EL (cell line): Measurements from ENCODE around the gene ABCC5.

ENCODE experiments used
- DNase-seq: peaks from one replicate; pipeline ENCODE4 v3.0.0-alpha.2; 2016

Gene ABCC5

DNA sequence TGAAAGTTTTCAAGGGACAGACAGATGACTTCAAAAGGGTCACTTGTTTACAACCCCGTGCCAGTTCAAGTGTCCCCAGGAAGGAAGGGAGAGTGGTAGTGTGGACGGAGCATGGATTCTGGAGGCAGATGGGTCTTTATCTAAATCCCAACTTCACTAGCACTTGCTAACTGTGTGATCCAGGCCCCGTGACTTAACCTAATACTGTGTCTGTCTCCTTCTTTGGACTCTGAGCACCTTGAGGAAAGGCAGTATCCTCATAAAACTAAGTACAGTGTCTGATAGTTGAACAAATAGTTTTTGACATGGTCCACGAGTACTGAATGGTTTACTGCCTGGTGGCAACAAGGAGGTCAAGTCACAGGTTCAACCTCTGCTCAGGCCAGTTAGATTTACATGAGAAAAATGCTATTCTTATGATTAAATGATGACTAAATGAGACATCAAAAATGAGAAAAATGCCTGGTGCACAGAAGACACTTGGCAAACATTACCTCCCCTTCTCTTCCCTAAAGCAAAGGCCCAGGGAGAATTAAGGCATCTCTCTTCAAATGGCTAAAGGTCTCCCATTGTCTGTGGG is 48.9 kb downstream of the ABCC5 start:
- peak; percentile 35 for DNase-seq

DNA sequence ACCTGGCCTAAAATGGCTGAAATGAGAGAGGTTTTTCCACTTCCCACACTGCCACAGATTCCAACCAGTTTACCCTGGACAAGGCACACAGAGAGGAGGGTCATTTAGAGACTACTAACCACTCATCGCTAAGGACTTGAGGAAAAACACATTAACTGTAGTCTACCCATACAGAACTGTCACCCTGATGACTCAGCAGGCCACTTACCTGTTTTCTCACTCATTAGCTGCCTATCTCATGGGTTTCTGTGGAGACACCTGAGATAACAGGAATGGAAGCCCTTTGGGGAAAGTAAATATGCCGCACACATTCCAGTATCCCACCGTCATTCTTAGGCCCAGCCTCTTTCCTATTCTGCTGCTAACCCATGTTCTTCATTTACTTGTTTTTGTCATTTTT is 50.0 kb downstream of the ABCC5 start:
- DNase-seq: no peak

DNA sequence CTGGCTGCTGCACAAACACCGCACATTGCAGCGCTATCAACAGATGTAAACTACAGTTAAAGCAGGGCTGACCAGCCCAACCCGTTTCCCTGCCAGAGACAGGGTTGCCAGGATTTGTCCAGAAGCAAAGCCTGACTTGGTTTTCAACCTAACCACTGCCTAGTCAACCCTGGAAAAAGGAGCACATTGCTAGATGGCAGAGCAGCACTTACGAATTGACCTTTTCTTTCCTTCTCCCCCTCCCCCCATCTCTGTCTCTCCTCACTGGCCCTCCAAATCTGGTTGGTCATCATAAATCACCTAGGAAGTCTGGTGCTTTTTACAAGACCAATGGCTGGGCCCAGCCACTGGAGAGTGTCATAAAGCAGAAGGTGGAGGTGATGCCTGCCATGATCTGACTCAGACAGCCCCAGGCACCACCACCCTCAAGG is 51.3 kb downstream of the ABCC5 start:
- DNase-seq: no peak

DNA sequence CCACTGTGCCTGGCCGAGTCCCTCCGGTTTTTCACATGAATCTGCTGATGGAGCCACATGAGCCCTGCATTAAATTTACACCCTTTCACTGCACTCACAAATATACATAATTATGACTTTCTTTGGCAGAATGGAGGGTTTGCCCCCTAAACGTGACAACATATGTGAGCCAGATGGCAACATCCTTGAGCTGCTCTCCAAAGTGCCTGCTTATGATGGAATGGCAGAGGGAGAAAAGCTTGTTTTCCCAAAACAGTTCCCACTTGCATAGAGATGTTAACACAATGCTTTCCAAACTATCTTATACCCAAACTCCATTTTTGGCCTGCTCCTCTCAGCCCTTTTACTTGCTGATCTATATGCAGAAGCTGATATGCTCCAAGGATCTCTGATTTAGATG is 54.9 kb downstream of the ABCC5 start:
- no peak for DNase-seq

DNA sequence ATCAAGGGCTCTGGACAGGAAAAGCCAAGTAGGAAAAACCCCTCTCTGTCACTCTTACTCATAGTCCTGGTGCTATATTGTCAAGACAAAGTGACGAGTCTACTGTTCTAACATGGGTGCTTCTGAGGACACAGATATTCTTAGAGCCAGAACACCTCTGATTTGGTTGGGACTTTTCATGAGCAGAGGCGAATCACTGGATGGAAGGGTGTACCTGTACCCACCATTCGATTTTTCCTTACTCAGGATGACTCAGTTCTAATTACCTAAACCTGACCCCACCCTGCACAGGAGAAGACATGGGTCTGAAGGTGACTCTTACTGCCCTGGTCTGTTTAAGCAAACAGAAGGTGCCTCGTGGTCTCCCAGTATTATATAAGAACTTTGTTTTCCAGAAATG is 58.5 kb downstream of the ABCC5 start:
- DNase-seq: no peak

DNA sequence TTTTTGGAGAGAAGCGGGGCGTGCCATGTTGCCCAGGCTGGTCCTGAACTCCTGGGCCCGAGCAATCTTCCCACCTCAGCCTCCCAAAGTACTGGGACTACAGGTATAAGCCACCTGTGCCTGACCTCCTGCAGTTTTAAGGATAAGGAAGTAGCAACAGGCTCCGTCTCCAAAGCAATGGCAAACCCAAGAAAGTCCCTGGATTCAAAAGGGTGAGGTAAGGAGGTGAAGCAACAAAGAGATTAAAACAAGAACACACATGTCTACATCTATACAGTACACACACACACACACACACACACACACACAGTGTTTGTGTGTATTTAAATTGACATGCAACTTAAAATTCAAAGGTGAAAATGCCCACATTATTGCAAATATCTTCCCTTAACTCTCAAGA is 58.9 kb downstream of the ABCC5 start:
- no peak for DNase-seq

DNA sequence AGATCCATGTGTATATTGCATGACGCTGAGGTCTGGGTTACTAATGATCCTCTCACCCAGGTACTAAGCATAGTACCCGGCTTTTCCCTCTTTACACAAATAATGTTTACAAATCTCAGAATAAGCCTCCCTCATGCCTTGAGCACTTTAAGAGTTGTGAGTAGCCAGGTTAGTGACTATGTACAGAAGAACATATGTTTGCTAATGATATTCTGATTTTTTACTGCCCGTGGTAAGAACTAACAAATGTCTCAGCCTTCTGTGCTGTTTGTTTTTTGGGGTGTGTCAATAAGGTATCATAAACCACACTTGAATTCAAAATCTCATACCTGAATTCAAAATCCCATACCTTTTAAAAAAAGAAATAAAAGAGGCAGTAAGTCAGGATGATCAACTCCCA is 59.5 kb downstream of the ABCC5 start:
- no peak for DNase-seq

DNA sequence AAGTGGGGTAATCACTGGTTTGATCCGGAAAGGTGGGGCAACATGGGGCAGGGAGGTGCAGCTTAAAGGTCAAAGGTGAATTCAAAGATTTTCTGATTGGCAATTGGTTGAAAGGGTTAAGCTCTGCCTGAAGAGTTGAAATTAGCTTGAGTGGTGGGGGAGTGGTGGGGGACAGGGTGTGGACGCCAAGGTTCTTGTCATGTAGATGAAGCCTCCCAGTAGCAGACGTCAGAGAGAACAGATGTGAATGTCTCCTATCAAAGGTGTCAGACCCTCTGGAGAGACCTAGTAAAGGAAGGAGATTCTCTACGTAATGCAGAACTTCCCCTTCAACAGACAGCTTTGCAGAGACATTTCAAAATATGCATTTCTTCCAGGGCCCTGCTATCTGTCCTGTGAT is 62.8 kb downstream of the ABCC5 start:
- no peak for DNase-seq

DNA sequence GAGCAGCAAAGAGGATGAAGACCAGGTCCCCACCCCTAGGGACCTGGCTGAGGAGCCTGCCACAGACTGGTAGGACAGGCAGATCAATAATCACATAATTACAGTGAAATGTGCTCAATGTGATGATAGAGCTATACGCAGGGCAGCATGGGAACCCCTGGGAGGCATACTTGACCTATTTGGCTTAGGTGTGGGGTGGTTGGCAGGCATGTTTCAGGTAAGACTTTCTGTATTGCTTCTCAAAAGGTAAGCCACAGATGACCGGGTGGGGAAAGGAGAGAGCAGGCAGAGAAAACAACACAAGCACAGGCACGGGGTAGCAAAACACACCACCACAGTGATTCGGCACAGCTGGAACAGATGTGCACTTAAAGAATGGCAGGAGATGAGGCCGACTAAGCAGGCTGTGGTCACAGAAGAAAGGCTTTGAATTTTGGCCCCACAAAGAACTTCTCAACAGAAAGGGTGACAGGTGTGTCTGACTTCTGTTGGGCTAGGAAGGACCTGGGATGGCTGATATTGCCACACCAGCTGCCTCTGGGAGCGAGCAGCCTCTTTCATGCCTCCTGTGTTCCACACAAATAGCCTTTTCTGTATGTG is 64.1 kb downstream of the ABCC5 start:
- DNase-seq: no peak

DNA sequence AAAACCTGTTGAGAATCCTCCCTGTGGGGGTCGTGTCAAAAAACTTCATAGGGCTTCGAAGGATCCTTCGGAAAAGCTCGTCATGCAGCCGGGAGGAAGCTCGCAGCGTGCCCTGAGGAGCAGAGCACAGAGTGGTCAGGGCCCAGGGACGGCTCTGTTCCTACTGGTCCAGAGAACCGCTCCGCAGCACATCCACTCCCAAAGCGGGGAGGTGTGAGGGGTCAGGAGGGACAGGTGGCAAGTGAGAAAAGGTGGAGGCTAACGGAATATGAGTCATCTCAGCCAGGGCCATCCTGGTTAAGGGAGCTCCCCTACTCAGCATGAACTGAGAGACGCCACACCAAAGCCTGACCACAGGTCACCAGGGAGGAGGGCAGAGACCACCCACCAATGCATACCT is 66.2 kb downstream of the ABCC5 start:
- no peak for DNase-seq

DNA sequence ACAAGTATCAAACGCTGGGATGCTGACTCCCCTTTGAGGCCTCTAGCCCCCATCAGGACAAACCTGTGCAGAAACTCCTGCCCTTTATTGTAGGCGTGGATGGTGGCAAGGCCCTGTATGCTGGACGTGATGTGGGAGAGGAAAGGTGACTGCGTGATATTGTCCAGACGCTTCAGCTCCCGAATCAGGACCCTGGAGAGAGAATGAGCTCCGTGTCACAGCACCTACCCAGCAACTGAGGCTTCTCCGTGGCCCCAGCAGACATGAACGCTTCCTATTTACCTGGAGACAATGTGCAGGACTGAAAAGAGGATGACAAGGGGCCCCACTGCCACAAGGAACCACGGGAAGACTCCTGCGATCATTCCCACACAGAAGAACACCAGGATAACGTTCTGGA is 68.0 kb downstream of the ABCC5 start:
- DNase-seq: no peak

DNA sequence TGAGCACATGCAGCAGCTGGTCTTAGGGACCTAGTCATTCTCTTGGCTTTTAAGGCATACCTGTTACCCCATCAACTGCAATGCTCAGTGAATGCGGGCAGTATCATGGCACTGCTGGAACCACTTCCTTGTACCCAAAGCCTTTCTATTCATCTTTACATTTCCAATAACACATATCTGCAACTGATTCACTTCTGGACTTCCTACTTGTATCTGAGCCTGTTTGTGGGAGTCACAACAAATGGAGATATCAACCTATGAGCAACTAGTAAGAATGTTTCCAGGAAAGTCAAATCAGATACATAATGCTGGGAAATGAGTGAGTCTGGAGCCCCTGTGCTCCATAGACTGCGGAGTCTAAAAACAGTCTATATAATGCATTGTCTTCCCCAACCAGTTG is 71.6 kb downstream of the ABCC5 start:
- no peak for DNase-seq

DNA sequence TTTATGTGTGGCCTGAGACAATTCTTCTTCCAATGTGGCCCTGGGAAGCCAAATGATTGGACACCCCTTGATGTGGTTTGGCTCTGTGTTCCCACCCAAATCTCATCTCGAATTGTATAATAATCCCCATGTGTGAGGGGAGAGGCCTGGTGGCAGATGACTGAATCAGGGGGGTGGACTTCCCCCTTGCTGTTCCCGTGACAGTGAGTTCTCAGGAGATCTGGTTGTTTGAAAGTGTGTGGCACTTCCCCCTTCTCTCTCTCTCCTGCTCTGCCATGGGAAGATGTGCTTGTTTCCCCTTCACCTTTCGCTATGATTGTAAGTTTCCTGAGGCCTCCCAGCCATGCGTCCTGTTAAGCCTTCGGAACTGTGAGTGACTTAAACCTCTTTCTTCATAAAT is 72.9 kb downstream of the ABCC5 start:
- DNase-seq: no peak

DNA sequence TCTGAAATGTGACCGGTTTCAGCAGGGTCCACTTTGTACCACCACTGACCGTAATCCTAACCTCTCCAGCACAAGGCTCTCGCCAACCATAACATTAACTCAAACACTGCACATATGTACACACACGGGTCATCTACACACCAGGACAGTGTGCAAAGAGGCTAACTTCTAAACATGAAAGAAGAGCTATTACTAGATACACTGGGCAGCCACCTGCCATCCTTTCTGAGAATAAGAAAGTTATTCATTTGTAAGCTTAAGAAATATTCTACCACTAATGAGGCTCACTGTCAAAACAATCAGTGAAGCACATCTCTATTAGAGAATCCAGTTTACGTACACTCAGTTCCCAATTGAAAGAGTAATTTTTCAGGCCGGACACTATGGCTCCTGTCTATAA is 73.9 kb downstream of the ABCC5 start:
- DNase-seq: no peak

DNA sequence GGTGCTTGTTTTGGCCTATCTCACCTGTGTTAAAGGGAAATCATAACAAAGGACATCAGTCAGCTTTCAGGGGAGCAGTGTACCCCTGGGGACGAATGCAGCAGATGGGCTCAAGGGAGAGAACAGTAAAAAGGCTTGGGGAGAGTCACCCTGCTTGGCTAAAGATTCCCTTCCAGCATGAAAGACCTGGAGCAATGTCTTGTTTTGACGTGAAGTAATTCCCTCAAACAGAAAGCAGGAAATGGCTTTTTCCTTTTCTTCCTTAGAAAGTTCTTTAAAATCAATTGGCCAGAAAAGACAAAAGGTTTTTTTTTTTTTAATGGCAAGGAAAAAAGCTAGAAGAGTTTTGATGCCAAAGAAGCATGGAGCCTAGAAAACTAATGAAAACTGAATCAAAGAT is 76.5 kb downstream of the ABCC5 start:
- DNase-seq: no peak

DNA sequence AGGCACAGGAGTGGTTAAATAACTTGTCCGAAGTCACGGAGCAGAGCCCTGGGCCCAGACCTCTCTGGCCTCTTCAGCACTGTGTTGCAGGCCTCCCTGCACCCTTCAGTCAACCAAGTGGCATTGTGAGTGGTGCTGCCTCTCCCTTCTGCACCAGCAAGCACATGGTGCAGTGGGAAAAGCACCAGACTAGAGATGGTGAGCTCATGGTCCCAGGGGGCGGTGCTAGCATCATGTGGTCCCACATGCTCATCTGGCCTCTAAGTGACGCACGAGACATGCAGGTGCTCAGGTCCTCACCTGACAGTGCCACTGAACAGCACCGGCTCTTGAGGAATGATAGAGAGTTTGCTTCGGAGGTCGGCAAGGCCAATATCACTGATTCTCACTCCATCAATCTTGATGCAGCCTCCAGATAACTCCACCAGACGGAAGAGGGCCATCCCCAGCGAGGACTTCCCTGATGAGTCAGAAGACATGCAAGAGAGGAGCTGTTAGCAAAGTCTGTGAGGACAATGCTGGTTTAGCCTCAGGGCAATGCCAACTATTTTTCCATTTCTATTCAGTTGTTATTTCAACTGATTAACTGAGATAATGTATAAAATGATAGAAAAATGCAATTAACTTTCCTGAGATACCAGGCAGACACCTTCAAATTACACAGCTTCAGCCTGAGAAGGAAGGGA is 79.9 kb downstream of the ABCC5 start:
- DNase-seq: peak; percentile 63

DNA sequence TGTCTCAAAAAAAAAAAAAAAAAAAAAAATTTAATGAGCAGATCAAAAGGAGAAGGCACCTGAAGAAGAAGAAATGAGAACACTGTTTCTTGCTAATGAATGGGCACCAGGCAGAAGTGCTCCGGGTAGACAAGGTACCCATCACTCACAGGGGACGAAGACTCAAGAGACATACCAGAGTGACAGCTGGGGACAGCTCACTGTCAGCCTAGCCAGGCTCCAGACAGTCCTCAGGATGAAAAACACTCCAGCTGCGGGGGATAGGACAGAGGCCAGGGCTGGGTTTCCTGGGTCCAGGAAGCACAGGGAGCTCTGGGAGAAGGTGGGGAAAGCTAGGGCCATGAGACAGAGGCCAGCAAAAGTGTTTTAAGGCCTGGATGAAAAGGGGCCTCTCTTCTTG is 84.5 kb downstream of the ABCC5 start:
- no peak for DNase-seq

DNA sequence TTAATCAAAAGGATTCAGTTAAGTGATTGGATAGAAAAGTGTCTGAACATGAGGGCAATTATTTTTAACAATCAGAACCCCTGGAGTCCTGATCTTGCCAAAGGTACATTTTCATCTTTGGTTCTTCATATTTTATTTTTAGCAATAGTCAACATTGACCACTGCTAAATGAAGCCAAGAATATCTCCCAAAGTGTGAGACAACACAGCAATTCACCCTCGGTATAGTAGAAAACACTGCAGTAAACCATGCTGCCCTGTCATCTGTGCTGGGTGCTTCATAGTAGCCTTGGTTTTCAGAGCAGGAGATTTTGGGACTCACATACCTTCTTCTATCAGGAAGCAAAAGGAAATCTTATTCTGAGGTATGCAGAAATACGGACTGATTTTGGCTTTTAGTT is 85.8 kb downstream of the ABCC5 start:
- DNase-seq: no peak

DNA sequence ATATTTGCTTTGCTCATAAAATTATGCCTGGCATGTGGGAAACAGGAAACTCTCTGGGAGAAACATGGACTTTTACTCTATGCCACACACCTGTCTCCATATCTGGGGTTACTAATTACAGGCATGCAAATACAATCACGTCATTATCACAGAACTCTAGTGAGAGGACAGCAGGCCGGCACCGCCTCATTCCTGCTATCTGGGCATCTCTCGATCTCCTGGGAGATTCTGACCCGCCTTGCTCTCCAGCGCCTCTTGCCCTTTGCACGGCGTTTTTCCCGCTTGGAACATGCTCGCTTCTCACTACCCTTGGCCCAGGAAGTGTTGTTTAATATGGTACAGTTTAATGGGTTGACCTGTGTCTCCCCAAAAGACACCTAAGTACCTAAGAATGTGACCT is 87.6 kb downstream of the ABCC5 start:
- DNase-seq: no peak

DNA sequence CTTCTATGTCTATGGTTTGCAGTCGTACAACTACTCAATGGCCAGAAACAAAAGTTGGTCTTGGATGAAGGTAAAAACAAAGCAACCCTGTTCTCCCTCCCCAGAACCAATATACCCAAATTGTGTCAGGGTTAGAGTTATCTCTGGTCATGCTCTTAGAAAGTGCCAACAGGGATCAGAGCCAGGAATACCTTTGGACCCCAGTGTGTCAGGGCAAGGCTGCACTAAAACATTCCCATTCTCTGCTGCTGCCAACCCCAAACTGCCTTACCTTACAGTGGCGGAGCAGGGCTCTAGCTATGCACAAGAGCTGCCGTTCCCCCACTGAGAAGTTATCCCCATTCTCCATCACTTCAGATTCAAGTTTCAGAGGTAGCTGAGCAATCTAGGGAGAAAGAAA is 90.6 kb downstream of the ABCC5 start:
- DNase-seq: no peak

DNA sequence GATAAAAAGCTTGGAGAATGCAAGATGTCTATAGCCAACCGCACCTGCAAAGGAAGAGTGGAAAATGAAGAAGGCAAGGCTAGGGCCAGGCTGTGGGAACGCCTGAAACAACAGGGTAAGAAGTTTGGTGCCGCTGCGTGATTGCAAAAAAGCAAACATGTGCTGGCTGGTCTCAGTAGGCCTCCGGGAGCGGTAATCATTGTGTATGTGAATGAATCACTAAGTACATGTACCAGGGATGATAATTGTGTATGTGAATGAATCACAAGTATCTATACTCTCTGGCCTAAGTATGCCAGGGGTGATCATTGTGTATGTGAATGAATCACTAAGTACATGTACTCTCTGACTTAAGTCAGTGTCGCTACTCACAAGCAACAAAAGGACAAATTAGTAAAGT is 92.7 kb downstream of the ABCC5 start:
- no peak for DNase-seq

DNA sequence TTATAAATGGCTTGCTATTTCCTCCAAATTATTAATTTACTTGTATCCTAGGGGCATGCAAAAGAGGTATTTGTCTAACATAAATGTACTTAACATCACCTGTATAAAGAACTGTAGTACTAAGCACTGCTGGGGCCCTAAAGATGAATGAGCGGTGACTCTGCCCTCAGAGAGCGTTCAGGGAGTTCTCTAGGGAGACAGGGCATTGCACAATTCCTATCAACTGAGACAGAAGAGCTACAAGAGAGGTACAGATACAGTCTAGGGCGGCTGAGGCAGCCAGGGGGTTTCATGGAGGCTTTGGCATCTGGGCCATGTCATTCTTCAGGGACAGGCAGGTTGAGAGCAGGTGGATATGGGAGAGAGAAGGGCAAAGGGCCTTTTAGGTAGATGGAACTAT is 93.1 kb downstream of the ABCC5 start:
- DNase-seq: no peak

DNA sequence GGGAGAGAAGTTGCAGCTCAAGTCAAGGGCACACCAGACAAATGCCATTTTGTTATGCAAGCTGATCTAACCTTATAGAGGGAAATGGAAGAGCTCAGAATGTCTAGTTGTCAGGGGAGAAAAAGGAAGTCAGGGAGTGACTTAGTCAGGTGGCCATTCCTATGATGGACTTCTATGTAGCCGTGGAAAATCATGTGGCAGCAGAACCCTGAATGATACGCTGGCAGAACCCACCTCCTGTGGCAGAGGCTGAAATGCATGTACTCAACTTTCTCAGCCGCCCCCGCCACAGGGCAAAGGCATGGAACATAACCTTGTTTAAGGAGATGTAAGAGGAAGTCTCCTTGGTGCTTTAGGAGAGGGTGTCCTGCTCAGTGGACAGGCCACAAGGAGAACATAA is 95.3 kb downstream of the ABCC5 start:
- DNase-seq: no peak

DNA sequence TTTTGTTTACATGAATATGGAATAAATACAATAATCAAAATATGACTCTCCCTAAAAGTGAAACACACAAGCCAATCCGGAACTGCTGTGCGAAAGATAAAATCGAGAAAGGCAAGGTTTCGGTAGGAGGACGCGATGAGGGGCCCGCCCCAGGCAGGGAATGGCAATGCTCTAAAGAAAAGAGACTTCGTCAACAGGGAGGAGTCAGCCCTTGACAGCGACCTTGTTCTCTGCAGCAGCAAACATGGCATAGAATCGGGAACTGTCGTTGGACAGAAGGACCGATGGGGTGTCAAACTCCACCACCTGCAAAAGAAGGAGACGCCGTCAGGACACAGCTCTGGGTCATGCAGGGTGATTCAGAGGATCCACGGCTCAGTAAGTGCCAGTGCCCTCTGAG is 96.6 kb downstream of the ABCC5 start:
- DNase-seq: no peak

DNA sequence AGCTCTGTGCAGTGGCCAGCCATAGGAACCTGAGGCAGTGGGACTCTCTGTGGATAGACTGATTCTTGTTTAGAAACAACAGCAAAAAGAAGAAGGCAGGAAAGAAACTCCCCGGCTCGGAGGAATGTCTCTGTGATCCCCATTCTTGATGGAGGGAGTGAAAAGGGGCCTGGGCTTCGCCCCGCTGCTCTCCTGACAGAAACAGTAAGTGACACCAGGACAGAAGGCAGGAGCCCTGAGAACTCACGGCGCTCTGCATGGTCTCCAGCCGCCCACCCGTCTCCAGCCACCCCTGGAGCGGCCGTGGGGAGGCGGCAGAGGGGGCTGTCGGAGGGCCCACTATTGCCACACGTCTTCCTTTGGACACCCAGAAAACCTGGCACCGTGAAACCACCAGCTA is 97.3 kb downstream of the ABCC5 start:
- no peak for DNase-seq
